ENCODE measurements around the gene GOLGA1. TPM values are rescaled to one million over a fixed set of nuclear protein-coding genes. Genes with fewer than 3 reads are reported as not detected.

The GOLGA1 gene
- polyA plus RNA-seq, 1 of the 3 experiments (the other 2 are of a cell fraction) = 10.0 TPM

GRCh38 chr9:124939944-124940343, 939 bp downstream of the GOLGA1 start:
- peaks cover 17 to 19% of the 10 kb centered on the region in 2 experiments for H3K36me3 ChIP-seq (replicated peaks in 1 of 2; ENCODE audit: control insufficient read depth in 1 of 2, insufficient read depth in 2 of 2, low read length in 1 of 2)
- DNase-seq = peak; percentile 7
- peak overlapping the region; percentile 81 for H3K4me2 ChIP-seq
- H3K9me3 ChIP-seq = no peaks in the 10 kb centered on the region
- peaks cover 18% of the 10 kb centered on the region for H3F3A ChIP-seq (replicated peaks; ENCODE audit: insufficient read depth)
- H3K79me2 ChIP-seq (ENCODE audit: insufficient read depth) = peaks cover 13% of the 10 kb centered on the region
- H3K4me1 ChIP-seq (ENCODE audit: control insufficient read depth in 1 of 2, insufficient read depth in 2 of 2, low read depth in 1 of 2, low read length in 1 of 2) = peaks cover 6 to 9% of the 10 kb centered on the region in 2 experiments; a peak in 3 of 4 replicates
- H3K9me2 ChIP-seq = no peaks in the 10 kb centered on the region
- H3K27ac ChIP-seq (ENCODE audit: low read depth in 2 of 2, low read length in 1 of 2) = peak overlapping the region; percentile 93 to 94; a peak in 3 of 4 replicates
- H3K4me3 ChIP-seq (ENCODE audit: low read depth in 2 of 2, low read length in 1 of 2) = peak overlapping the region; percentile 82
- TF ChIP-seq, protein P1, sequence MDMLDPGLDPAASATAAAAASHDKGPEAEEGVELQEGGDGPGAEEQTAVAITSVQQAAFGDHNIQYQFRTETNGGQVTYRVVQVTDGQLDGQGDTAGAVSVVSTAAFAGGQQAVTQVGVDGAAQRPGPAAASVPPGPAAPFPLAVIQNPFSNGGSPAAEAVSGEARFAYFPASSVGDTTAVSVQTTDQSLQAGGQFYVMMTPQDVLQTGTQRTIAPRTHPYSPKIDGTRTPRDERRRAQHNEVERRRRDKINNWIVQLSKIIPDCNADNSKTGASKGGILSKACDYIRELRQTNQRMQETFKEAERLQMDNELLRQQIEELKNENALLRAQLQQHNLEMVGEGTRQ (IDR thresholded peaks at IDR 0.05; ENCODE audit: borderline replicate concordance, low read depth, low read length) = no peak
- TF ChIP-seq RXRA (IDR thresholded peaks at IDR 0.05; ENCODE audit: borderline replicate concordance, low read depth) (no peak), SMC3 (IDR thresholded peaks at IDR 0.05; ENCODE audit: low read depth, low read length) (no peak), GABPA (IDR thresholded peaks at IDR 0.05; ENCODE audit: low read depth) (no peak), RFX5 (IDR thresholded peaks at IDR 0.05; ENCODE audit: low read length) (no peak), RAD21 (IDR thresholded peaks at IDR 0.05; ENCODE audit: low read length) (no peak), TCF12 (IDR thresholded peaks at IDR 0.05) (no peak), TAF1 (IDR thresholded peaks at IDR 0.05; ENCODE audit: borderline replicate concordance, low read depth, low read length) (no peak)
- TF ChIP-seq, protein P2, sequence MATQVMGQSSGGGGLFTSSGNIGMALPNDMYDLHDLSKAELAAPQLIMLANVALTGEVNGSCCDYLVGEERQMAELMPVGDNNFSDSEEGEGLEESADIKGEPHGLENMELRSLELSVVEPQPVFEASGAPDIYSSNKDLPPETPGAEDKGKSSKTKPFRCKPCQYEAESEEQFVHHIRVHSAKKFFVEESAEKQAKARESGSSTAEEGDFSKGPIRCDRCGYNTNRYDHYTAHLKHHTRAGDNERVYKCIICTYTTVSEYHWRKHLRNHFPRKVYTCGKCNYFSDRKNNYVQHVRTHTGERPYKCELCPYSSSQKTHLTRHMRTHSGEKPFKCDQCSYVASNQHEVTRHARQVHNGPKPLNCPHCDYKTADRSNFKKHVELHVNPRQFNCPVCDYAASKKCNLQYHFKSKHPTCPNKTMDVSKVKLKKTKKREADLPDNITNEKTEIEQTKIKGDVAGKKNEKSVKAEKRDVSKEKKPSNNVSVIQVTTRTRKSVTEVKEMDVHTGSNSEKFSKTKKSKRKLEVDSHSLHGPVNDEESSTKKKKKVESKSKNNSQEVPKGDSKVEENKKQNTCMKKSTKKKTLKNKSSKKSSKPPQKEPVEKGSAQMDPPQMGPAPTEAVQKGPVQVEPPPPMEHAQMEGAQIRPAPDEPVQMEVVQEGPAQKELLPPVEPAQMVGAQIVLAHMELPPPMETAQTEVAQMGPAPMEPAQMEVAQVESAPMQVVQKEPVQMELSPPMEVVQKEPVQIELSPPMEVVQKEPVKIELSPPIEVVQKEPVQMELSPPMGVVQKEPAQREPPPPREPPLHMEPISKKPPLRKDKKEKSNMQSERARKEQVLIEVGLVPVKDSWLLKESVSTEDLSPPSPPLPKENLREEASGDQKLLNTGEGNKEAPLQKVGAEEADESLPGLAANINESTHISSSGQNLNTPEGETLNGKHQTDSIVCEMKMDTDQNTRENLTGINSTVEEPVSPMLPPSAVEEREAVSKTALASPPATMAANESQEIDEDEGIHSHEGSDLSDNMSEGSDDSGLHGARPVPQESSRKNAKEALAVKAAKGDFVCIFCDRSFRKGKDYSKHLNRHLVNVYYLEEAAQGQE (IDR thresholded peaks at IDR 0.05; ENCODE audit: low read depth, low read length) = no peak
- CTCF ChIA-PET = interaction anchor here (0.7 to 1.0 kb wide), 2 partner anchors 71 to 87 kb away, joined by 3 read pairs; no protein-coding TSS in a partner anchor
- POLR2A ChIA-PET = no interaction called here
- H2AFZ ChIP-seq (ENCODE audit: low read depth) = 0 out of 2 replicates have a peak overlapping the region, but pooled peaks have one; percentile 95
- no peaks in the 10 kb centered on the region for H4K20me1 ChIP-seq (ENCODE audit: insufficient read depth)
- H3K27me3 ChIP-seq (ENCODE audit: insufficient read depth) = no peaks in the 10 kb centered on the region
- peak overlapping the region; percentile 84 for H3K9ac ChIP-seq

- peaks cover 49 to 53% of the 10 kb centered on the region in 2 experiments for H3K36me3 ChIP-seq (replicated peaks in 1 of 2; ENCODE audit: control insufficient read depth in 1 of 2, insufficient read depth in 2 of 2, low read length in 1 of 2)
- CTCF ChIA-PET = no interaction called here
- no peak overlapping the region for H3K9ac ChIP-seq
- no peaks in the 10 kb centered on the region for H3K9me2 ChIP-seq
- H3K4me3 ChIP-seq (ENCODE audit: low read depth in 2 of 2, low read length in 1 of 2) = no peak overlapping the region
- no peaks in the 10 kb centered on the region for H3K9me3 ChIP-seq
- no peaks in the 10 kb centered on the region; a peak in 3 of 4 replicates for H3K4me1 ChIP-seq (ENCODE audit: control insufficient read depth in 1 of 2, insufficient read depth in 2 of 2, low read depth in 1 of 2, low read length in 1 of 2)
- peak overlapping the region in 1 of 2 experiments; percentile 33; a peak in 1 of 4 replicates for H3K27ac ChIP-seq (ENCODE audit: low read depth in 2 of 2, low read length in 1 of 2)
- peak overlapping the region; percentile 10; the same call in 1 of the 2 replicates for H3K4me2 ChIP-seq
- peak; percentile 21; the same call in 1 of the 2 replicates for TF ChIP-seq PBX3 (IDR thresholded peaks at IDR 0.05)
- TF ChIP-seq, protein P3, sequence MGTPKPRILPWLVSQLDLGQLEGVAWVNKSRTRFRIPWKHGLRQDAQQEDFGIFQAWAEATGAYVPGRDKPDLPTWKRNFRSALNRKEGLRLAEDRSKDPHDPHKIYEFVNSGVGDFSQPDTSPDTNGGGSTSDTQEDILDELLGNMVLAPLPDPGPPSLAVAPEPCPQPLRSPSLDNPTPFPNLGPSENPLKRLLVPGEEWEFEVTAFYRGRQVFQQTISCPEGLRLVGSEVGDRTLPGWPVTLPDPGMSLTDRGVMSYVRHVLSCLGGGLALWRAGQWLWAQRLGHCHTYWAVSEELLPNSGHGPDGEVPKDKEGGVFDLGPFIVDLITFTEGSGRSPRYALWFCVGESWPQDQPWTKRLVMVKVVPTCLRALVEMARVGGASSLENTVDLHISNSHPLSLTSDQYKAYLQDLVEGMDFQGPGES (IDR thresholded peaks at IDR 0.05; ENCODE audit: low read depth, low read length) = no peak
- no peak for TF ChIP-seq NFIC (IDR thresholded peaks at IDR 0.05; ENCODE audit: borderline replicate concordance)
- H3F3A ChIP-seq (replicated peaks; ENCODE audit: insufficient read depth) = peaks cover 7% of the 10 kb centered on the region
- H4K20me1 ChIP-seq (ENCODE audit: insufficient read depth) = no peaks in the 10 kb centered on the region
- POLR2A ChIA-PET = no interaction called here
- no peaks in the 10 kb centered on the region for H3K27me3 ChIP-seq (ENCODE audit: insufficient read depth)
- DNase-seq = no peak
- no peaks in the 10 kb centered on the region; the same call in 1 of the 2 replicates for H3K79me2 ChIP-seq (ENCODE audit: insufficient read depth)
- H2AFZ ChIP-seq (ENCODE audit: low read depth) = no peak overlapping the region
Measured at GRCh38 chr9:124934290-124934689, 6.6 kb downstream of the GOLGA1 start.
